Stimulated activated CD4-positive, alpha-beta T cell treated with anti-CD3 and anti-CD28 coated beads, Interleukin-12 subunit alpha, Interleukin-12 subunit beta, amount 100 ng/mL, for 4 hours (primary cell): Measurements from ENCODE around the gene DQX1.
"Not testable (repeated sequence)": the region's sequence is repeated elsewhere in the genome, so short reads cannot be mapped to it uniquely, and the experiment has no call there.

Source experiments
- DNase-seq: peaks from one replicate; pipeline ENCODE4 v3.0.0-alpha.2; 2020

The DQX1 gene

GRCh38 chr2:74491648-74492544 lies 34.1 kb downstream of the DQX1 start:
- no peak for DNase-seq

GRCh38 chr2:74489906-74490305 lies 36.1 kb downstream of the DQX1 start:
- no peak for DNase-seq

- no peak for DNase-seq
These were observed 37.2 kb downstream of the DQX1 start for GRCh38 chr2:74488643-74489481.

GRCh38 chr2:74486141-74486540 lies 39.9 kb downstream of the DQX1 start:
- DNase-seq = no peak

- DNase-seq = not testable (repeated sequence)
These were observed 42.3 kb downstream of the DQX1 start for GRCh38 chr2:74483675-74484164.

GRCh38 chr2:74482801-74483674 lies 43.0 kb downstream of the DQX1 start, which contains the start of the genes CCDC142 and TTC31:
TSS of gene CCDC142 (minus strand) at chr2:74482998. CDS start at chr2:74482837, 161 bp downstream.
TSS of gene TTC31 (plus strand) at chr2:74483081. CDS start at chr2:74483096, 15 bp downstream.
- peak; percentile 89 for DNase-seq

GRCh38 chr2:74481961-74482800 lies 43.9 kb downstream of the DQX1 start:
- DNase-seq = peak; percentile 49

GRCh38 chr2:74481431-74481830 lies 44.6 kb downstream of the DQX1 start:
- DNase-seq = no peak

GRCh38 chr2:74474899-74475298 lies 51.1 kb downstream of the DQX1 start:
- no peak for DNase-seq

GRCh38 chr2:74474481-74474880 lies 51.5 kb downstream of the DQX1 start:
- DNase-seq = no peak

- DNase-seq = no peak
These were observed 53.1 kb downstream of the DQX1 start for GRCh38 chr2:74472945-74473258.

GRCh38 chr2:74472086-74472944 lies 53.7 kb downstream of the DQX1 start, which contains the start of gene MRPL53:
TSS of gene MRPL53 (minus strand) at chr2:74472680. CDS start at chr2:74472660, 20 bp downstream.
- DNase-seq = peak; percentile 98

GRCh38 chr2:74471332-74472065 lies 54.5 kb downstream of the DQX1 start:
- DNase-seq = no peak

GRCh38 chr2:74470742-74471141 lies 55.3 kb downstream of the DQX1 start:
- not testable (repeated sequence) for DNase-seq
